ENCODE results near the gene ATP11A. TPM values are rescaled to one million over a fixed set of nuclear protein-coding genes. Genes with fewer than 3 reads are reported as not detected.
A peak's percentile ranks its signal among the peaks of the same experiment; 100 is the strongest.

Gene ATP11A
- total and polyA plus RNA-seq, 2 donors (not counting 3 experiments of a cell fraction or from before 2014, with no cell fraction given): 16.5 to 88.1 TPM

DNA sequence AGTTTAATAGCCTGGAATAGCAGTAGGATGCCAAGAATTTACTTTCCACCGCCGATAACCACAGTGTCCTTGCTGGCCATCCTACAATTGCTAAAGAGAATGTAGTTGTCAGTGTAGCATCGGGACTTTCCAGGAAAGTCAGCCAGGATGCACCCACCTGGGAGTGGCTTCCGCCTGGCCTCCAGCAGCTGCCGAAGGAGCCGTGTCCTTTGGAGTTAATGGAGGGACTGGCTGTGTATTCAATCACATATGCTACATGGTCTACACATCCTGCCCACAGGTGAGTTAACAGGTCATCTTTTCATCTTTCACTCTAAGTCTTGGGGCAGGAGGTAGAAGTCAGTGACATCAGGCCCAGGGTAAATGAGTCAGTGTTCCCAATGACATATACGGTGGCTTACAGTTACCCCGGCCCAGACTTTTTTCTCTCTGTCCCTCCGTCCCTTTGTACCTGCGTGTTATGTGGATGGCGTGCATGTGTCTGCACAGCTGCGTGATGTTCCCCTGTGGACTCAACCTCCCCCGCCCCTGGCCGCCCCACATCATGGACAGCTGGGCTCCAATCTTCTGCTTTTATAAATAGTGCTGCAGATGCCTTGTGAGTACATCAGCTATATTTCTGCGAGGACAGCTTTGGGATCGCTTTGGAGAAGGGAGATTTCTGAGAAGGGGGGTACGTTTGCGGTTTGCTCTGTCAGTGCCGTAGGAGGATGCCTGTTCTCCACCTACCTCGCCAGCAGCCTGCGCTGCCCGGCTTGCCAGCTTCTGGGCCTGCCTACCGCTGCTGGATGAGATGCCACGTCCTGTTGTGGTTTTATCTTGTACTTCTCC, 63.1 kb downstream of the ATP11A start:
- Histone ChIP-seq H3K27ac (ENCODE audit: insufficient read depth, low read depth, low read length) (no peak overlapping the region), H3K4me1 (ENCODE audit: control insufficient read depth, extremely low read depth, insufficient read depth, low read length) (no peaks in the 10 kb centered on the region), H4K20me1 (replicated peaks; ENCODE audit: control insufficient read depth, extremely low read depth, insufficient read depth, low read length) (no peaks in the 10 kb centered on the region), H2AFZ (ENCODE audit: low read depth, low read length) (no peak overlapping the region), H3K9ac (replicated peaks; ENCODE audit: extremely low read depth, insufficient read depth, low read length) (no peak overlapping the region), H3K9me1 (replicated peaks; ENCODE audit: control insufficient read depth, extremely low read depth, insufficient read depth, low read length) (no peaks in the 10 kb centered on the region), H3K36me3 (ENCODE audit: control insufficient read depth in 2 of 2, extremely low read depth in 1 of 2, insufficient read depth in 2 of 2, low read length in 2 of 2) (no peaks in the 10 kb centered on the region), H3K4me3 (replicated peaks in 1 of 3; ENCODE audit: insufficient read depth in 1 of 3, low read depth in 1 of 3, low read length in 3 of 3) (no peak overlapping the region), H3K27me3 (ENCODE audit: control insufficient read depth in 2 of 2, insufficient read depth in 2 of 2, low read length in 2 of 2) (no peaks in the 10 kb centered on the region), H3K4me2 (ENCODE audit: insufficient read depth, low read length) (no peak overlapping the region), H3K9me3 (replicated peaks; ENCODE audit: control insufficient read depth, insufficient read depth, low read length) (no peaks in the 10 kb centered on the region), H3K79me2 (ENCODE audit: control insufficient read depth, insufficient read depth, low read length) (peaks cover 4% of the 10 kb centered on the region)
- FAIRE-seq (peak; percentile 24), DNase-seq (ENCODE audit: low read depth, low spot score) (no peak)
- intact Hi-C loops (cut with micrococcal nuclease) (no loop called here), dilution Hi-C loops (cut with MboI; ENCODE audit: extremely low pct_ligation_motif_present, low sequenced_read_pairs) (no loop called here)
- no TSS peak for BruUV-seq (replicated peaks)
- CTCF ChIA-PET: no interaction called here
- POLR2A ChIA-PET: no interaction called here
- TF ChIP-seq, protein P1, sequence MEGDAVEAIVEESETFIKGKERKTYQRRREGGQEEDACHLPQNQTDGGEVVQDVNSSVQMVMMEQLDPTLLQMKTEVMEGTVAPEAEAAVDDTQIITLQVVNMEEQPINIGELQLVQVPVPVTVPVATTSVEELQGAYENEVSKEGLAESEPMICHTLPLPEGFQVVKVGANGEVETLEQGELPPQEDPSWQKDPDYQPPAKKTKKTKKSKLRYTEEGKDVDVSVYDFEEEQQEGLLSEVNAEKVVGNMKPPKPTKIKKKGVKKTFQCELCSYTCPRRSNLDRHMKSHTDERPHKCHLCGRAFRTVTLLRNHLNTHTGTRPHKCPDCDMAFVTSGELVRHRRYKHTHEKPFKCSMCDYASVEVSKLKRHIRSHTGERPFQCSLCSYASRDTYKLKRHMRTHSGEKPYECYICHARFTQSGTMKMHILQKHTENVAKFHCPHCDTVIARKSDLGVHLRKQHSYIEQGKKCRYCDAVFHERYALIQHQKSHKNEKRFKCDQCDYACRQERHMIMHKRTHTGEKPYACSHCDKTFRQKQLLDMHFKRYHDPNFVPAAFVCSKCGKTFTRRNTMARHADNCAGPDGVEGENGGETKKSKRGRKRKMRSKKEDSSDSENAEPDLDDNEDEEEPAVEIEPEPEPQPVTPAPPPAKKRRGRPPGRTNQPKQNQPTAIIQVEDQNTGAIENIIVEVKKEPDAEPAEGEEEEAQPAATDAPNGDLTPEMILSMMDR (IDR thresholded peaks at IDR 0.05; ENCODE audit: extremely low read depth in 1 of 2, insufficient read depth in 1 of 2, low read depth in 1 of 2, low read length in 2 of 2): no peak
- no peak for TF ChIP-seq GATA2 (IDR thresholded peaks at IDR 0.05; ENCODE audit: insufficient read depth, insufficient read length, low read depth, low read length)
- TF ChIP-seq JUN (IDR thresholded peaks at IDR 0.05; ENCODE audit: borderline replicate concordance, insufficient read depth, insufficient read length, low read depth): no peak
- TF ChIP-seq POLR2A (IDR thresholded peaks at IDR 0.05; ENCODE audit: low read depth, low read length): no peak
- TF ChIP-seq MYC (IDR thresholded peaks at IDR 0.05; ENCODE audit: low read depth, low read length): no peak
- TF ChIP-seq EZH2 (IDR thresholded peaks at IDR 0.05; ENCODE audit: borderline replicate concordance, low read depth, low read length, severe bottlenecking): no peak
- no peak for TF ChIP-seq FOS (IDR thresholded peaks at IDR 0.05; ENCODE audit: borderline replicate concordance, insufficient read depth, low read length)
- TF ChIP-seq, protein P2, sequence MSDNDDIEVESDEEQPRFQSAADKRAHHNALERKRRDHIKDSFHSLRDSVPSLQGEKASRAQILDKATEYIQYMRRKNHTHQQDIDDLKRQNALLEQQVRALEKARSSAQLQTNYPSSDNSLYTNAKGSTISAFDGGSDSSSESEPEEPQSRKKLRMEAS (IDR thresholded peaks at IDR 0.05; ENCODE audit: insufficient read depth, insufficient read length): no peak
- TF ChIP-seq POLR2AphosphoS5 (IDR thresholded peaks at IDR 0.05; ENCODE audit: insufficient read depth, low read depth, low read length): no peak

All from endothelial cell of umbilical vein (primary cell).